ENCODE data around the gene MIPOL1. TPM values are rescaled to one million over a fixed set of nuclear protein-coding genes. Genes with fewer than 3 reads are reported as not detected.
"Not testable (repeated sequence)": the region's sequence is repeated elsewhere in the genome, so short reads cannot be mapped to it uniquely, and the experiment has no call there.

MIPOL1 gene
- total and polyA plus RNA-seq, 2 donors from 2014 or later, result 4.4 to 14.8 TPM

DNA sequence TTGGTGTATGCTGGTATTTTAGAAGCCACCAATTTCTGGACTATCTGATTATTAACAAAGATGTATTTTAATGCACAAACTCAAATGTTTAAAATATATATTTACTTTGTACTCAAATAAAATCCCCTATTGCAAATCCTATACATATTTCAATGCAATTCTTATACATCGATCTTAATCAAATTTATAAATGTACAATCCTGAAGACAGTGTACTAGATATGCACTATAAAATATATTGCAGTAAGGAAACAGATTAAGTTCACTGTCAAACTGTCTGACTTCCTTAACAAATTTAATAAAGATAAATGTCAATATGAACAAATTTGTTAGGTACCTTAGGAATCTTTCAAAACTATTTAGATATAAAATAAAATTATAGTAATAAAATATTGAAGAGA lies 353.4 kb downstream of the MIPOL1 start:
- Histone ChIP-seq H3K27ac (ENCODE audit: low read depth in 2 of 2, low read length in 2 of 2) (no peak overlapping the region), H3K36me3 (ENCODE audit: control insufficient read depth in 2 of 3, insufficient read depth in 3 of 3, low read length in 3 of 3) (no peaks in the 10 kb centered on the region), H3K9me3 (ENCODE audit: control insufficient read depth in 2 of 3, insufficient read depth in 1 of 3, low read length in 3 of 3) (no peaks in the 10 kb centered on the region), H3K9ac (ENCODE audit: low read length in 3 of 3) (no peak overlapping the region), H3K4me3 (ENCODE audit: low read length in 3 of 3) (no peak overlapping the region), H3K27me3 (ENCODE audit: control insufficient read depth, insufficient read depth, low read length) (no peaks in the 10 kb centered on the region), H3K4me1 (ENCODE audit: control insufficient read depth in 2 of 3, insufficient read depth in 2 of 3, low read depth in 1 of 3, low read length in 3 of 3) (no peaks in the 10 kb centered on the region)
- intact Hi-C loops (cut with DNase I), result no loop called here
- DNase-seq, result no peak
- FAIRE-seq, result no peak
- TF ChIP-seq, protein P1, sequence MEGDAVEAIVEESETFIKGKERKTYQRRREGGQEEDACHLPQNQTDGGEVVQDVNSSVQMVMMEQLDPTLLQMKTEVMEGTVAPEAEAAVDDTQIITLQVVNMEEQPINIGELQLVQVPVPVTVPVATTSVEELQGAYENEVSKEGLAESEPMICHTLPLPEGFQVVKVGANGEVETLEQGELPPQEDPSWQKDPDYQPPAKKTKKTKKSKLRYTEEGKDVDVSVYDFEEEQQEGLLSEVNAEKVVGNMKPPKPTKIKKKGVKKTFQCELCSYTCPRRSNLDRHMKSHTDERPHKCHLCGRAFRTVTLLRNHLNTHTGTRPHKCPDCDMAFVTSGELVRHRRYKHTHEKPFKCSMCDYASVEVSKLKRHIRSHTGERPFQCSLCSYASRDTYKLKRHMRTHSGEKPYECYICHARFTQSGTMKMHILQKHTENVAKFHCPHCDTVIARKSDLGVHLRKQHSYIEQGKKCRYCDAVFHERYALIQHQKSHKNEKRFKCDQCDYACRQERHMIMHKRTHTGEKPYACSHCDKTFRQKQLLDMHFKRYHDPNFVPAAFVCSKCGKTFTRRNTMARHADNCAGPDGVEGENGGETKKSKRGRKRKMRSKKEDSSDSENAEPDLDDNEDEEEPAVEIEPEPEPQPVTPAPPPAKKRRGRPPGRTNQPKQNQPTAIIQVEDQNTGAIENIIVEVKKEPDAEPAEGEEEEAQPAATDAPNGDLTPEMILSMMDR (IDR thresholded peaks at IDR 0.05; ENCODE audit: borderline replicate concordance, extremely low read depth, insufficient read depth), result no peak

DNA sequence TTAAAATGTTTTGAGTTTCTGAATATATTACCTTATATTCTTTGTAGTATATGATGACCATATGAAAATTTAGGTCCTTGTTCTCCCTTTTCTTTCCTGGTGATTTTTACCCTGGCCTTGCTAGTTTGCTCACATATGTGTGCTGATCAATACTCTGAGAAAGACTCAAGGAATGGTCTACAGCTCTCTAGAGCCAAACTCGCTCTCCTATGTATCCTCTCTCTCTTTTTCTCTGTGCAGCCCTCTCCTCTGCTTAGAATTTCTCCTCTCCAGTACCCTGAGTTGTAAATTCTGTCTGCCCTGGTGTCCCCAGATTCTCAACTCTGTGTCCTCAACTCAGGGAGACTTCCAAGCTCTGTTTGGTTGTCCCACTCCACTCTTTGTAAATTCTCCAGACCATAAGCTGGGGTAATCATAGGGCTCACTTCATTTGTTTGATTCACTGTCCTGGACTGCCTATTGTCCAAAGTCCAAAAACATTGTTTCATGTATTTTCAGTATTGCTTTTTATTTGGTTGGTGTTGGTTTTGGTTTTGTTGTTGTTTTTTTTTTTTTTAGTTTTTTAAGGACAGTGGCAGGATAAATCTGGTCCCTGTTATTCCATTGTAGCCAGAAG lies 356.3 kb downstream of the MIPOL1 start:
- no peak overlapping the region for H3K4me3 ChIP-seq (ENCODE audit: low read length in 3 of 3)
- no peak for FAIRE-seq
- no peaks in the 10 kb centered on the region for H3K36me3 ChIP-seq (ENCODE audit: control insufficient read depth in 2 of 3, insufficient read depth in 3 of 3, low read length in 3 of 3)
- no peaks in the 10 kb centered on the region for H3K9me3 ChIP-seq (ENCODE audit: control insufficient read depth in 2 of 3, insufficient read depth in 1 of 3, low read length in 3 of 3)
- no peak overlapping the region for H3K9ac ChIP-seq (ENCODE audit: low read length in 3 of 3)
- no peaks in the 10 kb centered on the region for H3K27me3 ChIP-seq (ENCODE audit: control insufficient read depth, insufficient read depth, low read length)
- no peak overlapping the region for H3K27ac ChIP-seq (ENCODE audit: low read depth in 2 of 2, low read length in 2 of 2)
- TF ChIP-seq, protein P1 (IDR thresholded peaks at IDR 0.05; ENCODE audit: borderline replicate concordance, extremely low read depth, insufficient read depth), result no peak
- intact Hi-C loops (cut with DNase I), result no loop called here
- H3K4me1 ChIP-seq (ENCODE audit: control insufficient read depth in 2 of 3, insufficient read depth in 2 of 3, low read depth in 1 of 3, low read length in 3 of 3), result no peaks in the 10 kb centered on the region
- no peak for DNase-seq

DNA sequence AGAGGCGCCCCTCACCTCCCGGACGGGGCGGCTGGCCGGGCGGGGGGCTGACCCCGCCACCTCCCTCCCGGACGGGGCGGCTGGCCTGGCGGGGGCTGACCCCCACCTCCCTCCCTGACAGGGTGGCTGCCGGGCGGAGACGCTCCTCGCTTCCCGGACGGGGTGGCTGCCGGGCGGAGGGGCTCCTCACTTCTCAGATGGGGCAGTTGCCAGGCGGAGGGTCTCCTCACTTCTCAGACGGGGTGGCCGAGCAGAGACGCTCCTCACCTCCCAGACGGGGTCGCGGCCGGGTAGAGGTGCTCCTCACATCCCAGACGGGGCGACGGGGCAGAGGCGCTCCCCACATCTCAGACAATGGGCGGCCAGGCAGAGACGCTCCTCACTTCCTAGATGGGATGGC lies 357.9 kb downstream of the MIPOL1 start:
- H3K27ac ChIP-seq (ENCODE audit: low read depth in 2 of 2, low read length in 2 of 2); H3K9me3 ChIP-seq (ENCODE audit: control insufficient read depth in 2 of 3, insufficient read depth in 1 of 3, low read length in 3 of 3); H3K4me1 ChIP-seq (ENCODE audit: control insufficient read depth in 2 of 3, insufficient read depth in 2 of 3, low read depth in 1 of 3, low read length in 3 of 3); H3K27me3 ChIP-seq (ENCODE audit: control insufficient read depth, insufficient read depth, low read length); H3K4me3 ChIP-seq (ENCODE audit: low read length in 3 of 3); H3K9ac ChIP-seq (ENCODE audit: low read length in 3 of 3); FAIRE-seq; intact Hi-C loops (cut with DNase I); H3K36me3 ChIP-seq (ENCODE audit: control insufficient read depth in 2 of 3, insufficient read depth in 3 of 3, low read length in 3 of 3): not testable (repeated sequence)
- DNase-seq, result peak in 1 of 5 donors; percentile 59

DNA sequence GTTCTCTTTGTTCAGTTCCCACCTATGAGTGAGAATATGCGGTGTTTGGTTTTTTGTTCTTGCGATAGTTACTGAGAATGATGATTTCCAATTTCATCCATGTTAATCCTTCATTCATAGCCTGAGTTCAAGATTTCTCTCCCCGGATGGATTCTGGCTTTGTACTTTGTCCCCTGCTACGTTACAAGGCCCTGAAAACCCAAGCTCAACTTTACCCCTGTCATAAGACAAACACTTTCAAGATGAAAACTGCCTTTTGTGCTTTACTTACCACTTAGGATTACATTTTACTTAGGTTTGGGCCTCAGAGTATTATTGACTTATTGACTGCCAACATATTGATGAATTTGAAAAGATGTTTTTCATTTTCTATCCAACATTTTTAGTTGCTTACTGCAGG lies 361.0 kb downstream of the MIPOL1 start:
- intact Hi-C loops (cut with DNase I), result no loop called here
- no peaks in the 10 kb centered on the region for H3K9me3 ChIP-seq (ENCODE audit: control insufficient read depth in 2 of 3, insufficient read depth in 1 of 3, low read length in 3 of 3)
- DNase-seq, result no peak
- H3K36me3 ChIP-seq (ENCODE audit: control insufficient read depth in 2 of 3, insufficient read depth in 3 of 3, low read length in 3 of 3), result no peaks in the 10 kb centered on the region
- no peak overlapping the region for H3K27ac ChIP-seq (ENCODE audit: low read depth in 2 of 2, low read length in 2 of 2)
- no peak overlapping the region for H3K9ac ChIP-seq (ENCODE audit: low read length in 3 of 3)
- TF ChIP-seq, protein P1 (IDR thresholded peaks at IDR 0.05; ENCODE audit: borderline replicate concordance, extremely low read depth, insufficient read depth), result no peak
- FAIRE-seq, result no peak
- H3K27me3 ChIP-seq (ENCODE audit: control insufficient read depth, insufficient read depth, low read length), result no peaks in the 10 kb centered on the region
- H3K4me1 ChIP-seq (ENCODE audit: control insufficient read depth in 2 of 3, insufficient read depth in 2 of 3, low read depth in 1 of 3, low read length in 3 of 3), result no peaks in the 10 kb centered on the region
- H3K4me3 ChIP-seq (ENCODE audit: low read length in 3 of 3), result no peak overlapping the region
